Stimulated activated CD4-positive, alpha-beta T cell treated with anti-CD3 and anti-CD28 coated beads, Interleukin-1b, Interleukin-23, amount 100 ng/mL, for 48 hours (primary cell): ENCODE data around the gene RASGRP3.

Experiments used
- DNase-seq: peaks from one replicate; pipeline ENCODE4 v3.0.0-alpha.2; 2020

Gene RASGRP3

DNA sequence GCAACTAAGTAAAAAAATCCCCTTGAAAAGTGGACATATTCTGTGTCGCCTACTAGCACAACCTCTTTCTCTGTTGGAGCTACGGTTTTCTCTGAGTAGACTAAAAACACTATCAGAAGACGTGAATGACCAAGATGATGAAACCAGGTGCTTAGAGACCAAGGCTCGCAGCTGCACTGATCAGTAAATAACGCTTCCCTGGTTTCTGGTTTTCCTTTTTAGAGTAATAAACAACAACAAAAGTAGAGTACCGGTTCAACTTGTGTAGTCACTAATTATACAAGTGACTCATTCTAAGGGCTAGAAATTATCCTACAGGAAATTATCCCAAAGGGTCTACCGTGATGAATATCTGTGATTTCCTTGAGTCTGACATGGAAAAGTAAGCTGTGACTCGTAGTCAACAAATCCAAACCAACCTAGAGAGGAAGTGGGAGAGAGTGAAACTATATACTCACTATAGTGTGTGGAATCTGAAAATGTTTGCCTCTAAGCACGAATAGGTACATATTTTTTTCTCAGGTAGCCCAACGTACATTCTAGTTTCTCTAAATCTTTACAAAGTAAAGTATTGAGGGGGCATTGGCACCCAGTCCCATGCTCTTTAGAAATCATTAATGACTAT lies 17.8 kb downstream of the RASGRP3 start:
- DNase-seq: no peak

GRCh38 chr2:33494877-33495641 lies 18.6 kb downstream of the RASGRP3 start:
- no peak for DNase-seq

DNA sequence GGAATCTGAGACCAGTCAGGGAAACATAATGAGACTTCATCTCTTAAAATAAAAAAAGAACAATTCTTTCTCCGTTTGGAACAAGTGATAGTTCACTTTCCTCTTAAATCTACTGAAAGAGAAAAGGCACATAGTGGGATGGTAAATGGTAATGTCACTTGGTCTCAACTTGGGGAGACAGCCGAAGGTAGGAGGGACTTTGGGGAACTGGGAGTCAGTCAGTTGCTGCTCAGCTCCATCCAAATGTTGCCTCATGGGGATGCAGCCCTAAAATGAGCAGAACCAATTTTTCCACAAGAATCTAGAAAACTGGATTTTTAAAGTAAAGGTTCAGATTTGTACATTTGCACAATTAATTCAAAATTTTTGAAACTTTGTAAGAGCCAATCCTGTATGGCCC lies 19.2 kb downstream of the RASGRP3 start:
- DNase-seq: no peak

DNA sequence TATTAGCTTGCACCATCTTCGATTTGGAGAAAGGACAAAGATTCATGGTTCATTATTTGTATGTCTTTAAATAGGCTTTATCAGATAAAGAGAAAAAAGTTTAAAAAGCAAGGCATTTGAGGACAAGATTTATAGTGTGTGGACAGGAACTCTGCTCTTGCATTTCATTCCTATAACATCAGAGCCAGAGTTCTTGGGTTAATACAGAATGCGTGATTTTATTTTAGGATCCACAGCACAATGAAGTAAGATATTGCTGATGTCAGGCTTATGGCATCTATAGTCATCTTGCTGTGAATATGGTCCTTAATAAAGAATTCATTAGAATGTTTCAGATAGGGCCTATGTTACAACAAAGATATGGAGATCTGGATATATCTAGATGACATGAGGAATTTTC lies 19.7 kb downstream of the RASGRP3 start:
- no peak for DNase-seq

GRCh38 chr2:33496726-33497125 lies 20.3 kb downstream of the RASGRP3 start:
- DNase-seq: no peak

DNA sequence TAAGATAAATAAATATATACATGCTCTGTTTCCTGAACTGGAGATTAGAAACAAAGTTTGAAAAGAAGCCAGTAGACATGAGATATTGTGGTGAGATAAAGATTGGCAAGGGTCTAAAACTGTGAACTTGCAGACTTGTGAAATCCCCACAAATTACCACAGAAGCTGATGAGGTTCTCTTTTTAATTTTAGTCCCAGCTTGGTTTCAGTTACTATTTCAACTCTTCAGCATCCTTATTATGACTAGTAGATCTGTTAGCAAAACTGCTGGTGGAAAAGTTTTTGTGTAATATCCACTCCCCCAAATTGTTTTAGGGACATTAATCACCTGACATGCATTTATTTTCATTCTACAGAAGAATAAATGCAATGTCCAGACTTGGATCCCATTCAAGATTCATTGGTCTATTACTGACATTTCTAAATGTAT lies 20.8 kb downstream of the RASGRP3 start:
- no peak for DNase-seq

GRCh38 chr2:33498291-33498956 lies 22.0 kb downstream of the RASGRP3 start:
- DNase-seq: no peak

GRCh38 chr2:33500177-33500576 lies 23.7 kb downstream of the RASGRP3 start:
- no peak for DNase-seq

GRCh38 chr2:33502025-33502424 lies 25.6 kb downstream of the RASGRP3 start:
- no peak for DNase-seq

- DNase-seq: no peak
Measured at GRCh38 chr2:33503002-33503401, 26.6 kb downstream of the RASGRP3 start.

GRCh38 chr2:33505966-33506365 lies 29.5 kb downstream of the RASGRP3 start:
- no peak for DNase-seq

DNA sequence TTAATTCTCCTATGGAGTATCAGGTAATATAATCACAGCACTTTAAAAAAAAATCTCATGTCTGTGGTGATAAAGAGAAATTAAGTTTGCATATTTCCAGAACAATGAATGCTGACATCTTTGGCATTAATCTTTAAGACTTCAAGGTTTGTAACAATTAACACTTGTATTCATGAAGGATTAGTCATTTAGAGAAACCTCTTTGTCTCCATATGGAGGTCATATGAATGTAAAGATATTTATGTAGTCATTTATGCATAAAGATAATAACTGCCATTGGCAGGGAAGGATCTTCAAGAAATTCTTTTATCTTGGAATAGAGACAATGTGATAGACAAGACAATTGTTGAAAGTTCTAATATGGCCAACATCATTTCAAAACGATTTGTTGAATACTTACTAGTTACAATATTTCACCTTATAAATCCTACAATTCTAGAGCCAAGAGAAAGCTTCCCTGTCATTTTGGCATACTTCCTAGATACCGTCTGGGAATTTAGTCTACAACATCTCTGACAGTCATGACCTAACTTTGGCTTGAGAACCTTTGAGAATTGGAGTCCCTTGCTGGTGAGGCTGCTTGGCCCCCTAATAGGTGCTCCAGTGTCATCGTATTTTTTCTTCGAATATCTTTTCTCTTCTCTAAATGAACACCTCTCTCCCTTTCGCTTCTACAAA lies 33.6 kb downstream of the RASGRP3 start:
- no peak for DNase-seq

GRCh38 chr2:33510586-33510968 lies 34.1 kb downstream of the RASGRP3 start:
- DNase-seq: no peak

DNA sequence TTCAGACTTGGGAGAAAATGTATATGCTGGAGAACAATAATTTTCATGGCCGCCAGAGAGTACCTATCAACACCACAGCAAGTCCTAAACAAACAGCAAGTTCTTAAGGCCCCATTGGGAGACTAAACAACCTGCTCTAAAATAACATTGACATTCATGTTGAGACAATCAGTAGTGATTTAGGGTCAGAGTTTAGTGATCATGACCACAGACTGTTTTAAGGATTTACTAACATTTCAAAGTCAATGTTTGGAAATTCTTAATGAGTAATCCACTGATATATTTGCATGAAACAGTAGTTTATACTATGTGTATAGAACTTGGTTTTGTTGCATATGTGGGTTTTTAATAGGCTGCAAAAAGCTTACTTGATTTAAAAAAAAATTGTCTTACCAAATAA lies 34.7 kb downstream of the RASGRP3 start:
- DNase-seq: no peak

DNA sequence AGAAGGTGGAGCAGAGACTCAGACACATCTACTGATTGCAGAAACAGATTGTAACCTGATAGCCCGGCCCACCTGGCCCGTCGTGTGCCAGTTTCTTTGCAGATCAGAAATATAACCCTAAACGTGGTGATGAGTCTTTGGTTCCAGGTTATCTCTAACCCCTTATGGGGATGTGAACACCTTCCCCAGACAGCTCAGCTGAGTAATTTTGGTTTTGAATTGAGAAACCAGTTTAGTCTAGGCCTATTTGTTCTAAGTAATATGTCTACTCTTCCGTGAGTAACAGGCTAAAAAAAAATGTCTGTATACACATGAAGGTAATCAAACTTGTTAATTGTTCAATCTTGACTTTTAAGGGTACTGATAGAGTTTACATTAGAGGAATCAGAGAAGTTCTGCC lies 35.7 kb downstream of the RASGRP3 start:
- no peak for DNase-seq

- no peak for DNase-seq
Measured at GRCh38 chr2:33513480-33513879, 37.0 kb downstream of the RASGRP3 start.

- no peak for DNase-seq
Measured at GRCh38 chr2:33516456-33516995, 40.1 kb downstream of the RASGRP3 start.

DNA sequence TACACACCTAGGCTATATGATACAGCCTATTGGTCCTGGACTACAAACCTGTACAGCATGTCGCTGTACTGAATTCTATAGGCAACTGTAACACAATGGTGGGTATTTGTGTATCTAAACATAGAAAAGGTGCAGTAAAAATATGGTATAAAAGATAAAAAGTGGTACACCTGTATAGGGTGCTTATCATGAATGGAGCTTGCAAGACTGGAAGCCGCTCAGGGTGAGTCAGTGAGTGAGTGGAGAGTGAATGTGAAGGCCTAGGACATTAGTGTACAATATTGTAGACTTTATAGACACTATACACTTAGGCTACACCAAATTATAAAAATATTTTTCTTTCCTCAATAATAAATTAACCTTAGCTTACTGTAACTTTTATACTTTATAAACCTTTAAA lies 41.8 kb downstream of the RASGRP3 start:
- no peak for DNase-seq

DNA sequence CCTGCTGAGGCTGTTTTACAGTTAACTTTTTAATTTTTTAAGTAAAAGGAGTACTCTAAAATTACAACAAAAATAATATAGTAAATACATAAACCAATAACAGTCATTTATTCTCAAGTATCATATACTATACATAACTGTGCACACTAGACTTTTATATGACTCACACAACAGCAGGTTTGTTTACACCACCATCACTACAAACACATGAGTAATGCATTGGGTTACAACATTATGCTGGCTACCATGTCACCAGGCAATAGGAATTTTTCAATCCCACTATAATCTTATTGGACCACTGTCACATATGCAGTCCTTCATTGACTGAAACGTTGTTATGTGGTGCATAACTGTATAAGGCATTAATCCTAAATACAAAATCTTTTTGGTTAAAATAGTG lies 42.5 kb downstream of the RASGRP3 start:
- no peak for DNase-seq

GRCh38 chr2:33521791-33522281 lies 45.4 kb downstream of the RASGRP3 start:
- DNase-seq: no peak

DNA sequence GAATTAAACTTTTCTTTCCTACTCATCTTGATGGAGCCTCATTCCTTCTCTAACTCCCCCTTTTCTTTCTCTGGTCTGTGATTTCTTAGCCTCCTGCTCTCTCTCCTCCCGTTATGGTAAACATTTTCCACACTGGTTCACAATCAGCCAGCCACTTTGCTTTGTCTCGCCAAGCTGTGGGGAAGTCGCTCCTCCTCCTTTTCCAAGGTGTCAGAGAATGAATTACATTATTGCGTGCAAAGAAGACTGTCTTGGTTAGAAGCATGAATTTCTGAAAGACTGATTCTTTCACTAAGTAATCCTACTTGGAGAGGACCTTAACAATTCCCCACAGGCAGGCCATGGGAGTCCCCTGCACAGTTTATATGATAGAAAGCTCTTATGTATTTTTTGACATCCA lies 46.1 kb downstream of the RASGRP3 start:
- no peak for DNase-seq

- no peak for DNase-seq
Measured at GRCh38 chr2:33525666-33526065, 49.2 kb downstream of the RASGRP3 start.

DNA sequence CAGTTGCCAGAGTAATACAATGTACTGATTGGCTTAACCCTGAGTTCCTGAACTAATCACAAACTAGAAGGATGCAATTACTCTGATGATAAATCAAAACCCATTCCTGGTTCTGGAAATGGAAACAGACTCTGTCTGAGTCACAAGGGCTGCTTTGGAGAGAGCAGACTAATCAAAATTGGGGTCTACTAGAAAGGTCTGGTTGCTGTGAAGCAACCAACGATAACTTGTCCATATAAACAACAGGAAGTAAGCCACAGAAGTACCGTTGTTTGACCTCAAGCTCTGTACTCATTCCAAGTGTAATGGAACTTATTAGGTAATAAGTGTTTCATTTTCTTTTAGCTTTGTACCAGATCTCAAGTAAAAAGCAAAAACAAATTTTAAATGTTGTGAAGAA lies 49.7 kb downstream of the RASGRP3 start:
- DNase-seq: no peak
